Retinal pigment epithelial cell (primary cell): ENCODE data around the gene ZFPL1.

ENCODE experiments used
- DNase-seq: peaks from one replicate; pipeline ENCODE4 v3.0.0-alpha.2; 2010; ENCODE audit warnings: low read depth
- H3K4me3 ChIP-seq: 2 replicates; pipeline ENCODE4 v1.5.1; 2011; ENCODE audit warnings: mild to moderate bottlenecking, low read length, control low read depth, moderate library complexity
- CTCF ChIP-seq: conservative IDR thresholded peaks from 2 replicates; pipeline ENCODE4 v1.5.1; 2011; ENCODE audit warnings: low read depth, low read length, control low read depth, inconsistent platforms

Gene ZFPL1

GRCh38 chr11:65119670-65119995 is 35.6 kb downstream of the ZFPL1 start:
- H3K4me3 ChIP-seq, result no peak overlapping the region
- TF ChIP-seq CTCF, result no peak
- DNase-seq, result no peak

GRCh38 chr11:65120831-65121230 is 36.8 kb downstream of the ZFPL1 start:
- H3K4me3 ChIP-seq, result peak overlapping the region; percentile 98
- no peak for DNase-seq

GRCh38 chr11:65121447-65121864 is 37.4 kb downstream of the ZFPL1 start:
- no peak for DNase-seq
- H3K4me3 ChIP-seq, result peak overlapping the region; percentile 98
- no peak for TF ChIP-seq CTCF

More at GRCh38 chr11:65120831-65121230, 36.8 kb downstream of the ZFPL1 start:
- no peak for TF ChIP-seq CTCF

DNA sequence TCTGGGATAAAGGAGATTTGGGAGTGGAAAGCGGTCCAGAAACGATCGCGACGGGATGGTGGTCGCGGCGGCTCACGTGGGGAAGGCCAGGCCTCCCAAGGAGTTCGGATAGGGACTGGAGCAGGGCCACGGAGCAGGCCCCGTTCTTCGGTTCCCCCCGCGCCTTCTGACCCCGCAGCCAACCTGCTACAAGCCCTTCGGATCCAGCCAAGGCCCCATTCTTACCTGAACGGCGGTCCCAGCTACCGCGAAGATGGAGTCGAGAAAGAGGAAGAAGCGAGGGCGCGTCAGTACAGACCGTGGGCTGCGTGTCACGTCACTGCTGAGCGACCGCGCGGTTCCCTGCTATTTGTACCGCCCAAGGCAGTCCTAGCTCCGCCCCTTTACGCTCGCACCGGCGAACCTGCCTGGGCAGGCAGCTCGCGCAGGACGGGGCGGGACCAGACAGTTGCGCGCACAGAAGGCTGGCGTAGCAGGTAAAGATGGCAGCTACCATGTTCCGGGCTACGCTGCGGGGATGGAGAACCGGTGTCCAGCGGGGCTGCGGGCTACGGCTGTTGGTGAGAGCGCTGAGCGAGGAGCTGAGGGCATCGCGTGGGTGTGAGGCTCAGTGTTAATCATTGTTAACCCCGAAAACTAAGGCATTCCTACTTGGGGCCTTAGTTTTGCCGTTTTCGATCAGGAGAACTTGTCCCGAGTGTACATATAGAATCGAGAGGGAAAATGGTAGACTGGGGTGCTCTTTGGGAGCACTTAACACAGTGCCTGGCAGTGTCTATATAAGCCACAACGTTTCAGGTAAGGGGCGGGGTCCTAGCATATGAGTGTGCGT is 38.1 kb downstream of the ZFPL1 start, which contains the start of the genes FAU and MRPL49:
Gene FAU (minus strand): TSS at position 270 of the 832 bp plus-strand sequence. CDS start 321 bp downstream, outside the sequence.
Gene MRPL49 (plus strand): TSS at position 457 of the 832 bp plus-strand sequence. CDS start 26 bp downstream, at position 483.
- DNase-seq, result peak; percentile 94
- TF ChIP-seq CTCF, result no peak
- peak within 1 kb of the TSS; percentile 98 for H3K4me3 ChIP-seq

DNA sequence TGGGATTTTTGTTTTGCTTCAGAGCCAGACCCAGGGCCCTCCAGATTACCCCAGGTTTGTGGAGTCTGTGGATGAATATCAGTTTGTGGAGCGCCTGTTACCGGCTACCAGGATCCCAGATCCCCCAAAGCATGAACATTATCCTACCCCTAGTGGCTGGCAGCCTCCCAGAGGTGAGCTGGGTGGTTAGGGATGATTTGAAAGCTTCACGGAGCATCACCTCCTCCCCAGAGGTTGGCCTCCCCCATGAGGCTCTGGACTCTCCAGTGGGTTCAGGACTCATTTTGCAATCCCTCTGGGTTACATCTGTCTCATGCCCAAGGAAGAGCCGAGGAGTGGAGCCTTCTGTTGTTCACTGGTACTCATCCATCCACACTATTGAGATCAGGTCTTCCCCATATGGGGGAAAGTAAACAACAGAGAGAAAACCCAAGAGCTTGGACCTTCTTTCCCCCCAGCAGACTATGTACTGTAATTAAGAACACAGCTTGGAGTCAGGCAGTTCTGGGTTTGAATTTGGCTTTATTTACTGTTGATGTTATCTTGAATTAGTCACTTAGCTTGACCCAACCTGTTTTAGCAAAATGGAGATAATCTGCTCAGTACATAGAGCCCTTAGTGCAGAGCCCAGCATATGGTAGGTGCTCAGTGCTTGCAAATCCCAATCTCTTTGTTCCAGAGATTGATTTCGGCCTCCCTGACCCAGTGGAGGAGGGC is 40.6 kb downstream of the ZFPL1 start:
- no peak for TF ChIP-seq CTCF
- no peak for DNase-seq
- H3K4me3 ChIP-seq, result no peak overlapping the region

- no peak for TF ChIP-seq CTCF
Observed at GRCh38 chr11:65125197-65126056, 41.4 kb downstream of the ZFPL1 start.

More at GRCh38 chr11:65125197-65126056, 41.4 kb downstream of the ZFPL1 start:
- no peak for DNase-seq
- no peak overlapping the region for H3K4me3 ChIP-seq
